ENCODE measurements around the gene MALRD1. TPM values are rescaled to one million over a fixed set of nuclear protein-coding genes. Genes with fewer than 3 reads are reported as not detected.

MALRD1 gene
- total RNA-seq, 2 donors from 2014 or later = not detected

DNA sequence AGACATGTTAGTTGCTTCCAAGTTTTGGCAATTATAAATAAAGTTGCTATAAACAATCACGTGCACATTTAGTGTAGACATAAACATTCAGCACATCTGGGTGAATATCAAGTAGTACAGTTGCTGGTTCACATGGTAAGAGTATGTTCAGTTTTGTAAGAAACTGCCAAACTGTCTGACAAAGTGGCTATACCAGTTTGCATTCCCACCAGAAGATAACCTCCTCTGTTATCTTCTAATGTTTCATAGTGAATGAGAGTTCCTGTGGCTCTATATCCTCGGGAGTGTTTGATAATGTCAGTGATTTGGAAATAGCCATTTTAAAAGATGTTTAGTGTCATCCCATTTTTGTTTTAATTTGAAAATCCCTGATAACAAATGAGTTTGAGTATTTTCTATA is 508.1 kb downstream of the MALRD1 start:
- Mint-ChIP-seq H3K4me3 (no peak overlapping the region), H3K4me1 (ENCODE audit: low read depth) (no peaks in the 10 kb centered on the region), H3K9me3 (peaks cover 4 to 8% of the 10 kb centered on the region in 2 donors), H3K27ac (no peak overlapping the region), H3K27me3 (ENCODE audit: low read depth) (no peaks in the 10 kb centered on the region), H3K36me3 (ENCODE audit: insufficient read depth in 2 of 2) (no peaks in the 10 kb centered on the region)
- no peak for ATAC-seq (replicated peaks in 1 of 2)
- DNase-seq = no peak

DNA sequence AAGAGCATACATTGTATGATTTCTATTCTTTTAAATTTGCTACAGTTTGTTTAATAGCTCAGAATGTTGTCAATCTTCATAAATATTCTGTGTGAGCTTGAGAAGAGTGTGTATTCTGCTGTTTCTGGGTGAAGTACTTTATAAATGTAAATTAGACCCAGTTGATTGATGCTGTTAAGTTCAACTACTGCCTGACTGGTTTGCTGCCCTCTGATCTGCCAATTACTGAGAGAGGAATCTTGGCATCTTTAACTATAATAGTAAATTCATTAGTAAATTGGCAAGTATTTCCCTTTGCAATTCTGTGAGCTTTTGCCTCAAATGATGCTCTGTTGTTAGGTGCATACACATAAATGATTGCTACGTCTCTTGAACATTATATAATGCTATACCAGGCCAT is 512.6 kb downstream of the MALRD1 start:
- no peaks in the 10 kb centered on the region for H3K4me1 Mint-ChIP-seq (ENCODE audit: low read depth)
- H3K9me3 Mint-ChIP-seq = peaks cover 2 to 3% of the 10 kb centered on the region in 2 donors
- DNase-seq = no peak
- no peak overlapping the region for H3K4me3 Mint-ChIP-seq
- no peak overlapping the region for H3K27ac Mint-ChIP-seq
- no peak for ATAC-seq (replicated peaks in 1 of 2)
- H3K36me3 Mint-ChIP-seq (ENCODE audit: insufficient read depth in 2 of 2) = no peaks in the 10 kb centered on the region
- H3K27me3 Mint-ChIP-seq (ENCODE audit: low read depth) = no peaks in the 10 kb centered on the region

DNA sequence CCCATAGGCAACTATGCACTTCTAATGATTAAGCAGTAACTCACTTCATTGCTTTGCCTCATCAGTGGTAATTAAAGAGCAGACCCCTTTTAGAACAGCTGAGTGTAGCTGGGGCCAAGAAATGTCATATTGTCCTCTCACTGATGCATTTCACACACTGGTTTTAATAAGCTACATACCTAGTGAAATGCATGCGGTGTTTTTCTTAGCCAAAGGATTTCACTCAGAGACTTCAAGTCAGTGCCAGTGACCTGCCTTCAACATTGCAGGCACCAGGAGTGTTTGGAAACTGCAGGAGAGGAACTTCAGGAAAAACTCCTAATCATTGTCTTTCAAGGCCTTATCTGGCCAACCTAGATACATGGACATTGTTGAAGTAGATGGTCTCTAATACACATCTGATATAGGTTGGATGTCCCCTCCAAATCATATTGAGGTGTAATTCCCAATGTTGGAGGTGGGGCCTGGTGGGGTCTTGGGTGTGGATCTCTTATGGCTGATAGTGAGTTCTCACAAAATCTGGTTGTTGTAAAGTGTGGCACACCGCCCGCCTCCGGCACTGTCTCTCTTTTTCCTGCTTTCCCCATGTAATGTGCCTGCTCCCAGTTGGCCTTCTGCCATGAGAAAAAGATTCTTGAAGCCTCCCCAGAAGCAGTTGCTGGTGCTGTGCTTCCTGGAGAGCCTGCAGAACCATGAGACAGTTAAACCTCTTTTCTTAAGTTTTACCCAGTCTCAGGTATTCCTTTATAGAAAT is 515.0 kb downstream of the MALRD1 start:
- H3K27me3 Mint-ChIP-seq (ENCODE audit: low read depth) = no peaks in the 10 kb centered on the region
- no peak overlapping the region for H3K4me3 Mint-ChIP-seq
- peaks cover 1 to 4% of the 10 kb centered on the region in 2 donors for H3K9me3 Mint-ChIP-seq
- no peak overlapping the region for H3K27ac Mint-ChIP-seq
- DNase-seq (no peak), ATAC-seq (replicated peaks in 1 of 2) (no peak)
- no peaks in the 10 kb centered on the region for H3K36me3 Mint-ChIP-seq (ENCODE audit: insufficient read depth in 2 of 2)
- no peaks in the 10 kb centered on the region for H3K4me1 Mint-ChIP-seq (ENCODE audit: low read depth)

DNA sequence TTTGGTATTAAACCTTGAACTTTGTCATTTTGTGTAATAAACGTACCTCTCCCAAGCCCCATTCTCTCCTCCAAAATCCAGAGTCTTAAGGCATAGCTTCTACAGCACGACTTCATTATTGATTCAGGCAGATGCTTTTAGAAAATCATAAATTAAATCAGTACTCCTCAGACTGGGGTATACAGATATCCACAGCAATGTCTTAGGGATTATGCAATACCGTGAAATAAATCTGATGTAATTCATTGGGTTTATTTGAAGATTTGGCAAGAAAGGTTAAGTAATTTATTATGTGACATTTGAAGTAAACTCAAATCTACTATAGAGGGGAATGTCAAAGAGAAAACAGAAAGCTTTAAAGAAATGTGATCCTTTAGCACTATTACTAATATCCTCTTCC is 521.5 kb downstream of the MALRD1 start:
- H3K9me3 Mint-ChIP-seq = peaks cover 4 to 6% of the 10 kb centered on the region in 2 donors
- ATAC-seq (replicated peaks in 1 of 2) (no peak), DNase-seq (no peak)
- H3K36me3 Mint-ChIP-seq (ENCODE audit: insufficient read depth in 2 of 2) = no peaks in the 10 kb centered on the region
- no peak overlapping the region for H3K27ac Mint-ChIP-seq
- H3K4me3 Mint-ChIP-seq = no peak overlapping the region
- H3K27me3 Mint-ChIP-seq (ENCODE audit: low read depth) = no peaks in the 10 kb centered on the region
- H3K4me1 Mint-ChIP-seq (ENCODE audit: low read depth) = no peaks in the 10 kb centered on the region

DNA sequence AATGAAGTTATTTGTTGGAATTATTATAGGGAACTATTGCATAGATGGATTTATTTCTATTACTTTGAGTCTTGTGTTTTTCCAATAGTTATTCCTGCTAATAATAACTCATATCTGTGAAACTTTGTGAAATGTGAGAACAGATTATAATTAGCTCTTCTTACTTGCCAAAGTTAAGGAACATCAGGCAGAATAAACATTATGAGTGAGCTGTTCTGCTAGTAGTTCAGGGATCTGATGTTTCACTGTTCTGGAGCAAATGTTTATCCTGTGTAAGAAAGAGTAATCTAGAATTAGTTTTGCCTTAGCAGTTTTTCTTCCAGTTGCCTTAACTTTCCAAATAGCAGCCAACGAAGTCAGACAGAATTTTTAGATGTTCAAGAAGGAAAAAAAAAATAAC is 522.4 kb downstream of the MALRD1 start:
- DNase-seq = no peak
- no peaks in the 10 kb centered on the region for H3K27me3 Mint-ChIP-seq (ENCODE audit: low read depth)
- no peak overlapping the region for H3K4me3 Mint-ChIP-seq
- no peaks in the 10 kb centered on the region for H3K4me1 Mint-ChIP-seq (ENCODE audit: low read depth)
- H3K27ac Mint-ChIP-seq = no peak overlapping the region
- ATAC-seq (replicated peaks in 1 of 2) = no peak
- peaks cover 4 to 6% of the 10 kb centered on the region in 2 donors for H3K9me3 Mint-ChIP-seq
- no peaks in the 10 kb centered on the region for H3K36me3 Mint-ChIP-seq (ENCODE audit: insufficient read depth in 2 of 2)

DNA sequence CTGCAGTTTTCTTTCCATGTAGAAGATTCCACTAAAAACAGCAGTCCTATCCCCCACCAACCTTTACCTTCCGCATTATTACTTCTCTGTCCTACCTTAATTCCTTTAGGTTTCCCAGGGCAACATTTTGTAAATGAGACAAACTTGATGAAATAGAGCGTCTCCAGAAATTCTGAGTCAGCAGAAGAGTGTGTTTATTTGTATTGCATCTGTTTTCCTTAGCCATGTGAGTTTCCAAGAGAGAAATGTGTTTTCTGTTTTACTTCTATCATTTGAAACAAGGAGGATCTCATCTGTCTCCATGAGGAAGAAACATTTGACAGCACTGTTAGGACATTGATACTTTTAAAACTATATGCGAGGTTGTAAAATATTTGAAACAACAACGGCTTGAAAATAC is 523.5 kb downstream of the MALRD1 start:
- no peak overlapping the region for H3K27ac Mint-ChIP-seq
- H3K36me3 Mint-ChIP-seq (ENCODE audit: insufficient read depth in 2 of 2) = no peaks in the 10 kb centered on the region
- peaks cover 4 to 6% of the 10 kb centered on the region in 2 donors for H3K9me3 Mint-ChIP-seq
- no peak overlapping the region for H3K4me3 Mint-ChIP-seq
- H3K4me1 Mint-ChIP-seq (ENCODE audit: low read depth) = no peaks in the 10 kb centered on the region
- ATAC-seq (replicated peaks in 1 of 2) (no peak), DNase-seq (no peak)
- H3K27me3 Mint-ChIP-seq (ENCODE audit: low read depth) = no peaks in the 10 kb centered on the region

DNA sequence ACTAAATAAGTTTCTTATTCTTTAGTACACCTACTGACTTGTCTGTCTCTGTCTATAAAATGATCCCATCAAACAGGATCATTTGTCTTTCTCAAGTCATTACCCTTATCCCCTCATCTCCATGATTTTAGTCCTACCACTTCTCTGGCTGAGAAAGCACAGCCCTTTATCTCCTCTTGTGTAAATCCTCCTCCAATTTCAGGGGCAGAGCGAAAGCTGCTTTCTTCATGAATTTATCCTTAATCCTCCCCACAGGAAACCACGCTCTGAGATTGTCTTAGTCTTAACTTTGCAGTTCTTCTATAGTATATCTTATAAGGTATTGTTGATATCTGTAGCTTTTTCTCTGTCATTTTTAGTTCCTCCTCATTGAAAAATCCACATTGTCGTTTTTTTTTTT is 528.0 kb downstream of the MALRD1 start:
- Mint-ChIP-seq H3K4me1 (ENCODE audit: low read depth) (no peaks in the 10 kb centered on the region), H3K27ac (no peak overlapping the region), H3K36me3 (ENCODE audit: insufficient read depth in 2 of 2) (no peaks in the 10 kb centered on the region), H3K9me3 (peaks cover 6 to 11% of the 10 kb centered on the region in 2 donors), H3K4me3 (no peak overlapping the region), H3K27me3 (ENCODE audit: low read depth) (no peaks in the 10 kb centered on the region)
- ATAC-seq (replicated peaks in 1 of 2) (no peak), DNase-seq (no peak)

DNA sequence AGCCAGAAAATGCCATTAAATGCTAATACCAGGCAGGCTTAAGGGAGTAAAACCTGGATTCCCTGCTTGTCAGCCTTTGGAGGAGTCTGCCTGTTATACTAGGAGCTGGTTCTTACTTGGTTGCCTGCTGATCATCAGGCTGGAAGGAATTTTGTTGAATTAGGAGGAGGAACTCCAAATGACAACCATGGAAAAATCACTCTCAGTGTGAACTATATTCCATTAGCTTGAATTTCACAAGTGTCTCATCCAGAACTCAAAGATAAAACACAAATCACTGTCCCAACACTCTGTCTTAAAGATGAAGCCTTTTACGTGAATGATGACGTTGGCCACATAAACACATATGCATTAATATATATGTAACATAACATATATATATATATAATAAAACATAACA is 528.8 kb downstream of the MALRD1 start:
- no peaks in the 10 kb centered on the region for H3K4me1 Mint-ChIP-seq (ENCODE audit: low read depth)
- peaks cover 4 to 11% of the 10 kb centered on the region in 2 donors for H3K9me3 Mint-ChIP-seq
- DNase-seq = no peak
- H3K4me3 Mint-ChIP-seq = no peak overlapping the region
- no peaks in the 10 kb centered on the region for H3K27me3 Mint-ChIP-seq (ENCODE audit: low read depth)
- H3K36me3 Mint-ChIP-seq (ENCODE audit: insufficient read depth in 2 of 2) = no peaks in the 10 kb centered on the region
- no peak for ATAC-seq (replicated peaks in 1 of 2)
- H3K27ac Mint-ChIP-seq = no peak overlapping the region

DNA sequence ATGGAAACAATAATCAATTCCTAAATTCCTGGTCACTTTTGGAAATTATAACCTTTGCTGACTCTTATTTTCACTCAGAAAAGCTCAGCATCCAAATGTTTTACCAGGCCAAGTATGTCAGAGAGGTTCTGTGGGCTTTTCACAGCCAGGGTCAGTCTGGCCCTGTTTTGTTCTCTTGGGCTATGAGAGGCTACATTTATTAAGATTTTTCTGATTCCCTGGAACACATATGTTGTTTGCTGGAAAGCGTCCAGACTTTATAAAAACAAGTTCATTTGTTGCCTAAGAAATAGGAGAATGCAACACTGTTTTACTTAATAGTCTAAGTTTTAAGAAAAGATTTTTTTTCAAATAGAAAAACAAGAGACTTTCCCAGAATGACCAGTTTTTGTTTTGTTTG is 529.2 kb downstream of the MALRD1 start:
- Mint-ChIP-seq H3K9me3 (peaks cover 4 to 11% of the 10 kb centered on the region in 2 donors), H3K27me3 (ENCODE audit: low read depth) (no peaks in the 10 kb centered on the region), H3K4me3 (no peak overlapping the region), H3K27ac (no peak overlapping the region), H3K36me3 (ENCODE audit: insufficient read depth in 2 of 2) (no peaks in the 10 kb centered on the region), H3K4me1 (ENCODE audit: low read depth) (no peaks in the 10 kb centered on the region)
- DNase-seq (no peak), ATAC-seq (replicated peaks in 1 of 2) (no peak)

DNA sequence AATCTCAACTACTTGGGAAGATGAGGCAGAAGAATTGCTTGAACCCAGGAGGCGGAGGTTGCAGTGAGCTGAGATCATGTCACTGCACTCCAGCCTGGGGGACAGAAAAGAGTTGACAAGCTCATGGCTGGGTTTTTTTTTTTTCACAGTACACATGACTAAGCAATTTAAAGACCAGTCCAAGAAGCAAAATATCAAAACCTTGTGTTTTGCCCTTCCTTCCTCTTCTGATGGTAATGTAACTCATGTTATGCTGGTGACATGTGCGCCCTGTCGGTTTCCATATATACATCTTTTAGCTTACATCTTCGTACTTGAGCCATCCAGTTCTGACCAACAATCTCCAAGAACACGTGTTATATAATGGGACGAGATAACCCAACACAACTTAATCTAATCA is 530.0 kb downstream of the MALRD1 start:
- no peaks in the 10 kb centered on the region for H3K4me1 Mint-ChIP-seq (ENCODE audit: low read depth)
- H3K27me3 Mint-ChIP-seq (ENCODE audit: low read depth) = no peaks in the 10 kb centered on the region
- DNase-seq (no peak), ATAC-seq (replicated peaks in 1 of 2) (no peak)
- peaks cover 4 to 11% of the 10 kb centered on the region in 2 donors for H3K9me3 Mint-ChIP-seq
- H3K36me3 Mint-ChIP-seq (ENCODE audit: insufficient read depth in 2 of 2) = no peaks in the 10 kb centered on the region
- H3K4me3 Mint-ChIP-seq = no peak overlapping the region
- no peak overlapping the region for H3K27ac Mint-ChIP-seq

DNA sequence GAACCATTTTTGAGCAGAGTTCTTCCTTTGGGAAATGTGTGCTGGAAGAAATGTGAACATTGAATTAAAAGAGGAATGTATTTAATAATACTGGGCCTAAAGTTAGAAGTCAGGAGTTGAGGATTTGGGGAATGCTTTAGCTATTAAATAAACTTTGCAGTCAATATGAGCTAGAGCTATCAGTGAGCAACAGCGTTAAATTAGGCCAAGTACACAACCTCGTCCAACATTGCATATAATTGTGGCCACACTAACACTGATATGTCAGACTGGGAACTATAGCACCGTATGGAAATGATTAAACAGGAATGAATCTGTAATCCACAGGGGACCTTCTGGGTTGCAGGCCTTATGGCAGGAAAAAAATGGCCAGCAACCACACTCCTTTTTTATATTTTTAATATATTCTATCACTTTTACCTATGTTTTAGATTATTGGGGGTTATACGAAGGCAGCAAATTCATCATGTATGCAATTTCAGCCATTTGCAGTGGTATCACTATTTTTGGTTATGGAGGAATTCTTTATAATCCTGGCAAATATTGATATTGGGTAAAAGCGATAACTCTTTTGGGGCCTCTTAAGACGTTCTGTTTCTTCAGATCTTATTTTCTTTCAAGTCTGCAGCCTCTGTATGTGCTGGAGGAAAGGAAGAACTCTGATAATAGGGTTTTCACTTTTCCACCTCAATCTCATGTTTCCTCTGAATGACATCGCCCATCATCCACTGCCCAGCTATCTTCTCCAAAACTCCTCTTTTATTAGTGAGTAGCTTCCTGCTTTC is 531.4 kb downstream of the MALRD1 start:
- no peak overlapping the region for H3K4me3 Mint-ChIP-seq
- peaks cover 5 to 14% of the 10 kb centered on the region in 2 donors for H3K9me3 Mint-ChIP-seq
- no peaks in the 10 kb centered on the region for H3K36me3 Mint-ChIP-seq (ENCODE audit: insufficient read depth in 2 of 2)
- ATAC-seq (replicated peaks in 1 of 2) (no peak), DNase-seq (no peak)
- H3K27ac Mint-ChIP-seq = no peak overlapping the region
- H3K4me1 Mint-ChIP-seq (ENCODE audit: low read depth) = no peaks in the 10 kb centered on the region
- H3K27me3 Mint-ChIP-seq (ENCODE audit: low read depth) = no peaks in the 10 kb centered on the region

DNA sequence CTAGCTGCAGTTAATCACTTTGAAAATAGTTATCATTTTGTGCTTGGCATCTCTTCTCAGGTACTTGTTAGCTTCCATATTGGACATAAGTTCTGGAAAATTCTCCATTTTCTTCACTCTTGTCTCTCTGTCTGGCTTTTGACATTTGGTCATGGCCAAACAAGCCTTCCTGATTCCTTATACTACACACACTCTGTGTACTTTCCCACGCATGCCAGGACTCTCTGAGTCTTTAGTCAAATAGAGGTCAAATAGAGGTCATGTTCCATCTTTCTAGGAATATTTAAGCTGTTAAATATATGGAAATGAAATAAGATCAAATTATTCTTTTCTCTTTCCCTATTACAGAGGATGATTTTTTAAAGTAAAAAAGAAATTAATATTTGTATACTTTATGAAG is 532.1 kb downstream of the MALRD1 start:
- Mint-ChIP-seq H3K4me1 (ENCODE audit: low read depth) (no peaks in the 10 kb centered on the region), H3K9me3 (peaks cover 7 to 17% of the 10 kb centered on the region in 2 donors), H3K27me3 (ENCODE audit: low read depth) (no peaks in the 10 kb centered on the region), H3K4me3 (no peak overlapping the region), H3K27ac (no peak overlapping the region), H3K36me3 (ENCODE audit: insufficient read depth in 2 of 2) (peaks cover 0 to 1% of the 10 kb centered on the region in 2 donors)
- DNase-seq = no peak
- no peak for ATAC-seq (replicated peaks in 1 of 2)

DNA sequence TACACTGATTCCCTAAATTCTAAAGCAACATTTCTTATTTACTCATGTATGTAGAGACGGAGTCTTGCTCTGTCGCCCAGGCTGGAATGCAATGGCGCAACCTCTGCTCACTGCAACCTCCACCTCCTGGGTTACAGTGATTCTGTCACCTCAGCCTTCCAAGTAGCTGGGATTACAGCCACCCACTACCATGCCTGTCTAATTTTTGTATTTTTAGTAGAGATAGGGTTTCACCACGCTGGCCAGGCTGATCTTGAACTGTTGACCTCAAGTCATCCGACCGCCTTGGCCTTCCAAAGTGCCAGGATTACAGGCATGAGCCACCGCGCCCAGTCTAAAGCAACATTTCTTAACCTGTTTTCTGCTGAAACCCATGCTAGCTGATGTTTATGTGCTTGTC is 540.0 kb downstream of the MALRD1 start:
- DNase-seq (no peak), ATAC-seq (replicated peaks in 1 of 2) (no peak)
- no peaks in the 10 kb centered on the region for H3K4me1 Mint-ChIP-seq (ENCODE audit: low read depth)
- H3K36me3 Mint-ChIP-seq (ENCODE audit: insufficient read depth in 2 of 2) = peaks cover 0 to 1% of the 10 kb centered on the region in 2 donors
- no peak overlapping the region for H3K27ac Mint-ChIP-seq
- no peak overlapping the region for H3K4me3 Mint-ChIP-seq
- H3K9me3 Mint-ChIP-seq = peaks cover 12 to 13% of the 10 kb centered on the region in 2 donors
- H3K27me3 Mint-ChIP-seq (ENCODE audit: low read depth) = no peaks in the 10 kb centered on the region

Data from activated T-cell treated with anti-CD3 and anti-CD28 coated beads, Interleukin-2, amount 50 U/mL, for 72 hours (primary cell).